Measurements from ENCODE around the gene RIPOR3. TPM values are rescaled to one million over a fixed set of nuclear protein-coding genes. Genes with fewer than 3 reads are reported as not detected.
A peak's percentile ranks its signal among the peaks of the same experiment; 100 is the strongest.

Gene RIPOR3
- total RNA-seq, 1 donor from 2014 or later = 0.44 TPM

DNA sequence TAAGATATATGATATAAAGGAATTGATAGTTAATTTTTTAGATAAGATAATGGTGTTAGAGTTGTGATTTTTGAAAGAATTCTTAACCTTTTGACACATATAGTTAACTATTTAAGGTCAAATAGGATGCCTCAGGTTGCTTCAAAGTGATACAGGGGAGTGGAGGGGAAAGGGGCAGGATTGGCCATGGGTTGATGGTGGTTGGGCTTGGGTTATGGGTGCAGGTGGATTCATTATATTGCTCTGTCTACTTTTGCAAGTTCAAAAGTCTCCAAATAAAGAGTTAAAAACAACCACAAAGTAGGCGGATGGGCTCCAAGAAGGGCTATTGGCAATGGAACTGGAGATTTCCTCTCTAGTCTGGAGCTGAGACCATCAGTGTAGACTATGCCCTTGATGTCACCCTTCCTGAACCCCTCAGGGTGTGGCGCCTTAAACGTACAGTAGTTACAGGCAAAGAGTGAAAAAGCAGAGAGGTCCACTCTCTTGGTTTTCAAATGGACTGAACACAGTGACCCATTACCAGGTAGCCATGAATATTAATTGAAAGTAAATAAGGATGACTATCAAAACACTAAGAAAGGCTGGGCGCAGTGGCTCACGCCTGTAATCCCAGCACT is 100.0 kb downstream of the RIPOR3 start:
- no peak overlapping the region for H3K4me3 Mint-ChIP-seq
- no peaks in the 10 kb centered on the region for H3K9me3 Mint-ChIP-seq
- no peak overlapping the region for H3K27ac Mint-ChIP-seq (ENCODE audit: unreplicated experiment)
- H3K4me1 Mint-ChIP-seq = peaks cover 4% of the 10 kb centered on the region
- H3K36me3 Mint-ChIP-seq (ENCODE audit: low read depth) = peaks cover 2% of the 10 kb centered on the region
- no peaks in the 10 kb centered on the region for H3K27me3 Mint-ChIP-seq (ENCODE audit: low read depth)
- TF ChIP-seq, protein P1, sequence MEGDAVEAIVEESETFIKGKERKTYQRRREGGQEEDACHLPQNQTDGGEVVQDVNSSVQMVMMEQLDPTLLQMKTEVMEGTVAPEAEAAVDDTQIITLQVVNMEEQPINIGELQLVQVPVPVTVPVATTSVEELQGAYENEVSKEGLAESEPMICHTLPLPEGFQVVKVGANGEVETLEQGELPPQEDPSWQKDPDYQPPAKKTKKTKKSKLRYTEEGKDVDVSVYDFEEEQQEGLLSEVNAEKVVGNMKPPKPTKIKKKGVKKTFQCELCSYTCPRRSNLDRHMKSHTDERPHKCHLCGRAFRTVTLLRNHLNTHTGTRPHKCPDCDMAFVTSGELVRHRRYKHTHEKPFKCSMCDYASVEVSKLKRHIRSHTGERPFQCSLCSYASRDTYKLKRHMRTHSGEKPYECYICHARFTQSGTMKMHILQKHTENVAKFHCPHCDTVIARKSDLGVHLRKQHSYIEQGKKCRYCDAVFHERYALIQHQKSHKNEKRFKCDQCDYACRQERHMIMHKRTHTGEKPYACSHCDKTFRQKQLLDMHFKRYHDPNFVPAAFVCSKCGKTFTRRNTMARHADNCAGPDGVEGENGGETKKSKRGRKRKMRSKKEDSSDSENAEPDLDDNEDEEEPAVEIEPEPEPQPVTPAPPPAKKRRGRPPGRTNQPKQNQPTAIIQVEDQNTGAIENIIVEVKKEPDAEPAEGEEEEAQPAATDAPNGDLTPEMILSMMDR (conservative IDR thresholded peaks at IDR 0.05) = no peak
- no peak for DNase-seq (ENCODE audit: low read depth, low spot score)

DNA sequence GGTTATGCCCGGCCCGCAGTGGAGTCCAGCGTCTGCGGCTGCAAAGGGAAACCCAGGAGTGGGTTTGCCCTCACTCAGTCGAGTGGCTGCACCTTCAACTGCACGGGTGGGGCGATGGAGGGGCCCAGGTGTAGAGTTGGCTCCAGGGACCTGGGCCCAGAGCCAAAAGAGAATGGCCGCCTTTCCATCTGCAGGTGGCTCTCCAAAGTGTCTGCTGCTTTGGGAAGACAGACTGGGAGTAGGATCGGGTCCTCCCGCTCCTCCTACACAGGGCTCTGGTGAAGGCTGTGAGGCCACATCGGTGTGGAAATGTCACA is 101.0 kb downstream of the RIPOR3 start:
- Mint-ChIP-seq H3K9me3 (no peaks in the 10 kb centered on the region), H3K36me3 (ENCODE audit: low read depth) (peaks cover 2% of the 10 kb centered on the region), H3K4me3 (no peak overlapping the region), H3K4me1 (no peaks in the 10 kb centered on the region), H3K27ac (ENCODE audit: unreplicated experiment) (no peak overlapping the region), H3K27me3 (ENCODE audit: low read depth) (no peaks in the 10 kb centered on the region)
- no peak for DNase-seq (ENCODE audit: low read depth, low spot score)
- TF ChIP-seq, protein P1 (conservative IDR thresholded peaks at IDR 0.05) = no peak

DNA sequence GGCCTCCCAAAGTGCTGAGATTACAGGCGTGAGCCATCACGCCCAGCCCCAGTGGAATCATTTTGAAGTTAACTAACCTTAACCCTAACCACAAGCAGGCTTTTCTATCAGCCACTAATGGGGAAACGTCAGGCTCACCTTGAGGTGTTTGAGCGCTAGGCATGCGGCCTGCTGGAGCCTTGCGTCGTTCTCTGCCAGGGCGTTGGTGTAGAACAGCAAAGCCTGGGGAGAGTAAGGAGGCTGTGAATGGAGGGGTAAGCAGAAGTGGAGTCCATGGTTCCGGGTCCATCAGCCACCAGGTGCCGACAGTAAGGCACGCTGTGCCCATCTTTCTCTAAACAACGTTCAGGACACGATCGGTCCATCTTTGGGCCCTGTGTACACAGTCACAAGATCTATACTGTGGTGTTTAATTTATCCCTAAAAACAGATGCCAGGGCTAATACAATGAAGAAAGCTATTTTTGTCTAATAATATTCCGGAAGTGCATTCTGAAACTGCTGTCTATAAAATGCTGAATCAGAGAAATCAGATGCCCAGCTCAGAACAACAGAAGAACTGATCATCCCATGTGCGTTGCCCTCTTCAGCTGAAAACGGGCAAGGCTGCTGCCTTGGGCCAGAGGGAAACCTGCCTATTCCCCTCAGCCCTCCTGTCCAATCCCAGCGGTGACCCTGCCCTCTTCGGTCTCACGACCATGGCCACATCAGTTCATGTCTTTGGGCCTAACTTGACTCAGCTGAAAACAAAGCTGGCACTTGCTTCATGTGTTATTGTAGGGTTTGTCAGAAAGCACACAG is 101.6 kb downstream of the RIPOR3 start:
- H3K36me3 Mint-ChIP-seq (ENCODE audit: low read depth) = peaks cover 2% of the 10 kb centered on the region
- TF ChIP-seq, protein P1 (conservative IDR thresholded peaks at IDR 0.05) = no peak
- H3K4me1 Mint-ChIP-seq = no peaks in the 10 kb centered on the region
- H3K9me3 Mint-ChIP-seq = no peaks in the 10 kb centered on the region
- DNase-seq (ENCODE audit: low read depth, low spot score) = no peak
- no peak overlapping the region for H3K27ac Mint-ChIP-seq (ENCODE audit: unreplicated experiment)
- H3K4me3 Mint-ChIP-seq = no peak overlapping the region
- H3K27me3 Mint-ChIP-seq (ENCODE audit: low read depth) = no peaks in the 10 kb centered on the region

DNA sequence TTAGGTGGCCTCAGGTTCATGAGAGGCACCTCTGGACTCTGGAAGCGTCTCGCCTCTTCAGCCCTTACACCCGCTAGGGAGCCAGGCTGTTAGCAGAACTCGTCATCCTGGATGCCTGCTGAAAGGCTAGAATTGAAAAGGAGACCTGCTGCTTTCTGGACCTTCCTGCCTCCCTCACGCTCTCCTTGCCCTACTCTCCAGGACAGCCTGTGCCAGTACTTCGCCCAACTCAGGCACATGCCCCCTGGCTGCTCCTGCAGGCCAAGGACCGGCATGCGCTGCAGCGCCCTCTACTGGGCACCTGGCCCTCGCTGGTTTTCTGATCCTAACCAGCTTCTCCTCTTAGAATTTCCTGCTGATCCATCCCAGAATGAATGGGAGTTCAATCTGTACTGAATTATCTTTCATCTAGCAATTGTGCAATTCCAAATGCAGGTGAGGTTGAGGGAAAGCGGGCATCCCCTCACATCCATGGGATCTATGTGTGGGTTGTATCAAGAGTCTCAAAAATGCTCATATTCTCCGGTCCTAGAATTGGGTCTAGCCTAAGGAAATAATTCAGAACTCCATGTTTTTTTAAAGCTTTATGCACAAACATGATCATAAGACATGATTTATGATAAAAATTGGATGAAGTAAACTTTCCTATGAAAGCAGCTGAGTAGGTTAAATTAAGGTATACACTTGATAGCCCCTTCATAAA is 103.2 kb downstream of the RIPOR3 start:
- TF ChIP-seq, protein P1 (conservative IDR thresholded peaks at IDR 0.05) = peak; percentile 81
- H3K27ac Mint-ChIP-seq (ENCODE audit: unreplicated experiment) = no peak overlapping the region
- no peaks in the 10 kb centered on the region for H3K9me3 Mint-ChIP-seq
- DNase-seq (ENCODE audit: low read depth, low spot score) = peak; percentile 68
- peaks cover 2% of the 10 kb centered on the region for H3K36me3 Mint-ChIP-seq (ENCODE audit: low read depth)
- no peaks in the 10 kb centered on the region for H3K4me1 Mint-ChIP-seq
- H3K4me3 Mint-ChIP-seq = no peak overlapping the region
- H3K27me3 Mint-ChIP-seq (ENCODE audit: low read depth) = no peaks in the 10 kb centered on the region

DNA sequence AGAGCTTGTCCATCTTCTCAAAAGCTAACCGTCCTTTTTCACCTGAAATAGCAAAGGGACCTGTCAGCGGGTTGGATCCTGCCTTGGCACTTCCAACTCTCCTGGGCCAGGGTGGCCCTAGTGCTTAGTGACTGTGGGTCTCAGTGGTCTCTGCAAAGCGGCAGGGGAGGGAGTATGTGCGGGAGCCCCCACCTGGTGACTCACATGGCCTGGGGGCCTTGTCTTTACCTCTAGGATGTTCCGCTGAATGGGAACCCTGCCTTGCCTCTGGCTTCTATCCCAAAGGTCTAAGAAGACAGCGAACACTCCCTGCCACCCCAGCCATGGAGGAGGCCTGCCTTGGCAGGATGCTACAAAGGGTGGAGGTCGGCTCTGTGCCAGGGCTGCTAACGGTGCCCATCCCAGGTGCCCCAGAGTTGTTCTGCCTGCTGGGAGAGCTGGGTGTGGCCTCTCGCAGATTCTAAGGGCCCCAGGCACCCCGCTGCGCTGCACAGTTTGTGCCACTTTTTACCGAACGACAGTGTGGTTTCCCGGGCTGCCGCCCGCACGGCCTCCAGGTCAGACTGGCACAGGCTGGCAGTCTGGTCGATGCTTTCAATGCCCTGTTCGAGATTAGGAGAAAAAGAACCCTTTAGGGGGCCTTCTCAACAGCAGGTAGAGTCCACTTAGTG is 103.9 kb downstream of the RIPOR3 start:
- Mint-ChIP-seq H3K27ac (ENCODE audit: unreplicated experiment) (no peak overlapping the region), H3K4me1 (no peaks in the 10 kb centered on the region), H3K27me3 (ENCODE audit: low read depth) (no peaks in the 10 kb centered on the region), H3K4me3 (no peak overlapping the region), H3K36me3 (ENCODE audit: low read depth) (peaks cover 2% of the 10 kb centered on the region), H3K9me3 (no peaks in the 10 kb centered on the region)
- TF ChIP-seq, protein P1 (conservative IDR thresholded peaks at IDR 0.05) = no peak
- no peak for DNase-seq (ENCODE audit: low read depth, low spot score)

Data from neural crest cell (in vitro differentiated cells).